ENCODE results near the gene TNFSF10.
"Not testable (repeated sequence)": the region's sequence is repeated elsewhere in the genome, so short reads cannot be mapped to it uniquely, and the experiment has no call there.

TNFSF10 gene

DNA sequence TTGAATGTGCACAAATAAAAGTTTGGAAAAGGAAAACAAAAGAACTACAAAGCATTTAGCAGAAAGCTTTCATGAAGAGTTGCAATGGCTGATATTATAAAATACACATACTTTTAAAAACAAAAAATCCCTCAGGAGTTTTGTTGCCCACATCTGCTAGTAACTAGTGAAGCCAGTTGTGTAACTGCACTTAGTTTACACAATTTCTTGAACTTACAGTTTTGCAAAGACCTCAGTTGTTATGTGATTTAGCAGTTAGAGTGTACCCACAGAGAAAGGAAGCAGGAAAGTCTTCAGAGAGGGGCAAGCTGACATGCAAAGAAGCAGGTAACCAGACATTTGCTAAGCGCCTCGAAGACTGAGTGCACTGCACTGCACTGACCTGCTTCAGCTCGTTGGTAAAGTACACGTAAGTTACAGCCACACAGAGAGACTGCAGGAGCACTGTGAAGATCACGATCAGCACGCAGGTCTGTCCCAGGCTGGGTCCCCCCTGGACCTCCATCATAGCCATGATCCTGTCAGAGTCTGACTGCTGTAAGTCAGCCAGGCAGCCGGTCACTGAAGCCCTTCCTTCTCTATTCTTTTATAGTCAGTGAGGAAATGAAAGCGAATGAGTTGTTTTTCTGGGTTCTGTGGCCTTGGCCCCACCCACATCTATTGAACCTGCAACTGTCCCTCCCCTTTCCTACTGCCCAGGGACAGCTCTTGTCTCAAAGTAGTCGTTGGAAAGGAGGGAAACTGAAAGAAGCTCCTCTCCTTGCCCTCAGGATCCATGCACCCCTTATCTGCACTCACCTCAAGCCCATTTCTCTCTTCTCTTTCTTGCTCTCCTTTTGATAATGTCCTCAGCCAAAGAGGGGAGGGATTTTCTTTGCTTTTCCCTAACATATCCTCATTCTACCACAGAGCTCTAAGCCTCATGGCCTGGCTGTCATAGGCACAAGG is at the start of gene TNFSF10:
TNFSF10 (minus strand) TSS at position 560 of the 948 bp plus-strand sequence; CDS start at position 514, 46 bp downstream.
- DNase-seq: no peak

DNA sequence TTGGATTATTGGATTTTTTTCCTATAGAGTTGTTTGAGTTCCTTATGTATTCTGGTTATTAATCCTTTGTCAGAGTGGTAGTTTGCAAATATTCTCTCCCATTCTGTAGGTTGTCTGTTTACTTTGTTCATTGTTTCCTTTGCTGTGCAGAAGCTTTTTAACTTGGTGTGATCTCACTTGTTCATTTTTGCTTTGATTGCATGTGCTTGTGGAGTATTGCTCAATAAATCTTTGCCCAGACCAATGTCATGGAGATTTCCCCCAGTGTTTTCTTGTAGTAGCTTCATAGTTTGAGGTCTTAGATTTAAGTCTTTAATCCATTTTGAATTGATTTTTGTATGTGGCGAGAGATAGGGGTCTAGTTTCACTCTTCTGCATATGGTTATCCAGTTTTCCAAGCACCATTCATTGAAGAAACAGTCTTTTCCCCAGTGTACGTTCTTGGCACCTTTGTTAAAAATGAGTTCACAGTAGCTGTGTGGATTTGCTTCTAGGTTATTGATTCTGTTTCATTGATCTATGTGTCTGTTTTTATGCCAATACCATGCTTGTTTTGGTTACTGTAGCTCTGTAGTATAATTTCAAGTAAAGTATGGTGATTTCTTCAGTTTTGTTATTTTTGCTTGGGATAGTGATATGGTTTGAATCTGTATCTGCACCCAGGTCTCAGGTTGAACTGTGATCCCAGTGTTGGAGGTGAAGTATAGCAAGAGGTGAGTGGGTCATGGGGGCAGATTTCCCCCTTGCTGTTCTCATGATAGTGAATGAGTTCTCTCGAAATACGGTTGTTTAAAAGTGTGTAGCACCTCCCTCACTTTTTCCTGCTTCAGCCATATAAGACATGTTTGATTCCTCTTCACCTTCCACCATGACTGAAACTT is 46.1 kb upstream of the TNFSF10 start:
- no peak for DNase-seq

DNA sequence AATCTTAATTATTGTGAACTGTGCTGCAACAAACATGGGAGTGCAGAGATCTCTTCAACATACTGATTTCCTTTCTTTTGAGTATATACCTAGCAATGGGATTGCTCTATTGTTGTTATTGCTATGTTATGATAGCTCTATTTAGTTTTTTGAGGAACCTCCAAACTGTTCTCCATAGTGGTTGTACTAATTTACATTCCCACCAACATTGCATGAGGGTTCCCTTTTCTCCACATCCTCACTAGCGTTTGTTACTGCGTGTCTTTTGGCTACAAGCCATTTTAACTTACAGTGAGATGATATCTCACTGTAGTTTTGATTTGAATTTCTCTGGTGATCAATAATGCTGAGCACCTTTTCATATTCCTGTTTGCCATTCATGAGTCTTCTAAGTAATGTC is 45.5 kb upstream of the TNFSF10 start:
- DNase-seq: no peak

DNA sequence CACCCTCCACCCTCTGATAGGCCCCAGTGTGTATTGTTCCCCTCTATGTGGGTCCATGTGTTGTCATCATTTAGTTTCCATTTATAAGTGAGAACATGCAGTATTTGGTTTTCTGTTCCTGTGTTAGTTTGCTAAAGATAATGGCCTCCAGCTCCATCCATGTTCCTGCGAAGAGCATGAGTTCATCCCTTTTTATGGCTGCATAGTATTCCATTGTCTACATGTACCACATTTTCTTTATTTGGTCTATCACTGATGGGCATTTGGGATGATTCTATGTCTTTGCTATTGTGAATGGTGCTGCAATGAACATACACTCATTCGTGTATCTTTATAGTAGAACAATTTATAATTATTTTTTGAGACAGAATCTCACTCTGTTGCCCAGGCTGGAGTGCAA is 43.6 kb upstream of the TNFSF10 start:
- DNase-seq: not testable (repeated sequence)

DNA sequence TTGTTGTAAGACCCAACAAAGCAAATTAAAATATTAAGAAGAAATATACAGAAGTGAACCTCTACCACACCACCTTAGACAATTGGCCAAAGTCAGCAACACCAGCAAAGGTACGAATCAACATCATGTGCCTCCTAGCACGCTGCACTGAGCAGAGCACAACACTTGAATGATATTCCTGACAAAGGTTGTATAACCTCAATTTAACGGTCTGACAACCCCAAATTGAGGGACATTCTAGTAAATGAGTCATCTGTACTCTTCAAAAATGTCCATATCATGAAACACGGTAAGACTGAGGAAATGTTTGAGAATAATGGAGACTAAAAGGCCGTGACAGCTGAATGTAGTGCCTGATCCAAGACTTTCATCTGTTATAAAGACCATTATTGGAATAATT is 41.3 kb upstream of the TNFSF10 start:
- no peak for DNase-seq

DNA sequence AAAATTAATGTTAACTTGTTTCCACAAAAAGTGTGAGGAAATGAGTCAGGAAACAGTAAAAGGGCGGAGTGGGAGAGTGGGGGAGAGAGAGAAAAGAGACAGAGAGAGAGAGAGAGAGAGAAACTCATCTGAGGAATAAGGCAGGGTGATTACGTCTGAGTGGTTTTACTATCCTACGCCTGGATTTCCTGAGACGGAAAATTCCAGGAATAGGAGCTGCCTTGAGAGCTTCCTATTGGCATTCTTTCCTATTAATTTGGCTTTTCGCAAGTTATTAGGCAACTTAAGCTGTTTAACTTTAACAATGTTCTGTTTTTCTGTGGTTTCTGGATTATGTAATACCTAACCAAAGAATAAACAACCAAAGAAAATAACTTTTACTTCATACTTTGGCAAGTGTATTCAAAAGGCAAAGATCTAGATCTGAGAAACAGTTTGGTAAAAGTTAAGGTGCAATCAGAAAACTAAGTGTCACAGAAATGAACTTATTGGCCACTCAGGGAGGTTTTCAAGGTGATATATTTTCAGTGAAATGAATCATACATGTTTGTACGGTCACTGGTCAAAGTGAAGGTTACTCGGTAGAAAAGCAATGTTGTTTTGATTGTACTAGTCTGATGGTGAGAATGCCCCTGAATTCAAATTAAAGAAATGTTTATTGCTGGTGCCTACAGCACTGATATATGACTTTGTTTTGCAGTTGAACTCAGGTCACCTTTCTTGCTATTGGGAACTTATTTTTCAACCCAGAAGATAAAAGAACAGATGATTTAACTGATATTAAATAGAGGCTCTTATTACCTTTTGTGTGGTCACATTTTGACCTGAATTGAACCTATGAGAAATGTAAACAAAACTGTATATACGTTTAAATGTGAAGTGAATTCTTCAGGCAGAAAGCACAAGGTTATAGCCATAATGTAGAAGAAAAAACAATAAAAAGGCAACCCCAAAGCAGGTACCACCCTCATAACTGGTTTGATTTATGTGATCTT is 39.9 kb upstream of the TNFSF10 start:
- no peak for DNase-seq

DNA sequence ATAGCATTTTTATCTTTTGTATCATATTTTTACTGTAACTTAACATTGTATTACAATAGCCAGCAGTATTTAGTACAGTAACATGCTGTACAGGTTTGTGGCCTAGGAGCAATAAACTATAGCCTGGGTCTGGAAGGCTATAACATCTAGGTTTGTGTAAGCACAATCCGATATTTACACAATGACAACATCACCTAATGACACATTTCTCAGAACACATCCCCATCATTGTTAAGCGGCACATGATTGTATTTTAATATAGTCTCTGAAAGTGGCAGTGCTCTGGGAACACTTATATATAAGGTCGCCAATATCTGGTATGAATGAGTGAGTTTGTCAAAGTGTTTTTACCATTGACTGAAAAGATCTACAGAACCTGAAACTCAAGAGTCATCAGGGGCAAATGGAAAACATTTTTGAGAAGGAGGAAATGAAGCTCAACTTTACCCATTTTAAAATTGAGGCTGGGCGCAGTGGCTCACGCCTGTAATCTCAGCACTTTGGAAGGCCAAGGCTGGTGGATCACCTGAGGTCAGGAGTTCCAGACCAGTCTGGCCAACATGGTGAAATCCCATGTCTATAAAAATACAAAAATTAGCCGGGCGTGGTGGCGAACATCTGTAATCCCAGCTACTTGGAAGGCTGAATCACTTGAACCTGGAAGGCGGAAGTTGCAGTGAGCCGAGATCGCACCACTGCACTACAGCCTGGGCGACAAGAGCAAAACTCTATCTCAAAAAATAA is 38.8 kb upstream of the TNFSF10 start:
- no peak for DNase-seq

DNA sequence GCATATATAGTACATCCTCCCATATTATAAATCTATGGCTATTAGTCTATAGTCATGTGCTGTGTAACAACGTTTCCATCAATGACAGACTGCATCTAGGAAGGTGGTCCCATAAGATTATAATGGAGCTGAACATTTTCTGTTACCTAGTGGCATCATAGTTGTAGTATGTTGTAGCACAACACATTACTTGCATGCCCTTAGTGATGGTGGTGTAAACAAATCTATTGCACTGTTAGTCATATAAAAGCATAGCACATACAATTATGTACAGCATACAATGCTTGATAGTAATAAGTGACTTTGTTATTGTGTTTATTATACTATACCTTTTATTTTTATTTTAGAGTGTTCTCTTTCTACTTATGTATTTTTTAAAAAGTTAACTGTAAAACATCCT is 37.4 kb upstream of the TNFSF10 start:
- no peak for DNase-seq

DNA sequence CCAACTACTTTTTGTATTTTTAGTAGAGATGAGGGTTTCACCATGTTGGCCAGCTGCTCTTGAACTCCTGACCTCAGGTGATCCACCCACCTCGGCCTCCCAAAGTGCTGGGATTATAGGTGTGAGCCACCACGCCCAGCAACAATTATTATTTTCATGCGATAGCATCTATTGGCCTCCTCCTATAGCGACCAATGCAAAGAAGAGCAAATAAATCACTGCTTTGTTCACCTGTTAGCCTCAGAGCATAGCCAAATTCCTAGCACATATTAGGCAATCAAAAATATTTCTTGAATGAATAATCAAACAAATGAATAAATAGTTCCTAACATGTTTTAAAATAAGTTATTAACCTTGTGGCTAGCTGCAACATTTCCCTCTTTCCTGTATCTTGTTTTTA is 36.8 kb upstream of the TNFSF10 start:
- no peak for DNase-seq

DNA sequence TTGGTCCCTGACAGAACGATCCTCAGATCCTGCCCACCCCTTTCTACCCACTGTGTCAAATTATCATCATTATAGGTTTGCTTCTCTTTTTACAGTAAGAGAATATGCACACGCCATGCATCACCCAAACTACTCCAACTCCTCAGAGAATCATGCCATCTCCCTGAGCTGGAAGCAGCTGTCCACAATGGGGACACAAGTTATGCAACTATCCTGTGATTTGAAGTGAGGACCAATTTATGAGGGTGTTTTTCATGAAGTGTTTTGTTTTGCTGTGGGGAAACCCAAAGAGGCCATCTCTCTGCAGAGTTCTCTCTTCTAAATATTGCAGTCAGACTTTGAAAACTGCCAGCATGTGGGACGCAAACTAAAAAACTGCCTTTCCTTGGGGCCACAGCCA is 35.8 kb upstream of the TNFSF10 start:
- no peak for DNase-seq

DNA sequence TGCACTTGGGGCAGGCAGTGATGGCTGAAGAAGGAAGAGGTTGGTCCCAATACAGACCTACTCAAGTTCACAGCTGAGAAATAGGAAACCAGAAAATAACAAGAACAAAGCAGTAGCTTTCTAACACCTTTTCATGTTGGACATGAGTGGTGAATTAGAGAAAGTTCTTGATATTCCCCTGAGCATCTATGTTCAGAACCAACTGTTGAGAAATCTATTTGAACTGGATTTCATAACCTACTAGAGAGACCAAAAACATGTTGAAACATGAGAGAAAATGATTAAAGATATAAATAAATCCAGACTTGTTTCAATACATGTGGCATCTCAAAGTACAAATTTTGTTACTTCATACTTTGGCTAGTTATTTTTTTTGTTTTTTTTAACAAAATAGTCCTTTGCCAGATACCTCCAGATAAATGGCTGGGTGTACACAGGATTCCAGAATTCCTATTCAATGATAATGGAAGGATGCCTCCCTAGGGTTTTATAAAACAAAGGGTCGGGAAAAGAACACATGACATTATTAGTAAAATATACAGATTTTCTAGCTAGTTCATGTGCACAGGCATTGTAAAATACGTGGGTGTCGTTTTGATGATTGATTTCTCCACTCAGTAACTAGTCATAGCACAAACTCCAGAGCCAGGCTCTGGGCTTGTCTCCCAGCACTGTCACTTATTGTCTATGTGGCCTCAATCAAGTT is 34.4 kb upstream of the TNFSF10 start:
- DNase-seq: no peak

DNA sequence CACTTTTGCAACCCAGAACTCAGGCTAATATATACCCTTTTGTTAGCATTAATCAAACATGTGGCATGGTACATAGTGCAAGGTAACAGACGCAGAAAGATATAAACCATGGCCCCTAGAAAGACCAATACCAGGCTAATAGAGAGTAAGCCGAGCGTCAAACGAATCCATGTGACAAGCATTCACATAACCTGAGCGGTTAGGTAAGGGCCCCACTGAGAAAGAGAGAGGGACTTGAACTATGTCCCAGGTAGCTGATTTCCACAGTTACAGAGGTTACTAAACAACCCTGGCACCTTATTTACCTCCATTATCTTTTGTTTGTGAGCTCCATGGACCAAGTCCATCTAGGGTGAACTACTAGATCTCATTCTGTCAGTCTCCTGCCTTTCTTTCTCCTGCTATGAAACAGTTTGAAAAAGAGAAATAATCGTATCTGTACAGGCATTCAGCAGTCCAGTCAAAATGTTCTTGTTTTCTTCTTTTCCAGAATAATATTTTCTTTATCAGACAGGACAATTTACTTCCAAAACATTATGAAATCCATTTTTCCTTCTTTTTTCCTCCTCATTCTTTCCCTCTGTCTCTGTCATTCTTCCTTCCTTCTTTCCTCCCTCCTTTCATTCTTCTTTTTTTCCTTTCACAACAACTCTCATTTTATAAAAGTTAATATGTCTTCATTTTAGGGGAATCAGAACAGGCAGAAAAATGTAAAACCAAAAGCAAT is 30.5 kb upstream of the TNFSF10 start:
- no peak for DNase-seq

DNA sequence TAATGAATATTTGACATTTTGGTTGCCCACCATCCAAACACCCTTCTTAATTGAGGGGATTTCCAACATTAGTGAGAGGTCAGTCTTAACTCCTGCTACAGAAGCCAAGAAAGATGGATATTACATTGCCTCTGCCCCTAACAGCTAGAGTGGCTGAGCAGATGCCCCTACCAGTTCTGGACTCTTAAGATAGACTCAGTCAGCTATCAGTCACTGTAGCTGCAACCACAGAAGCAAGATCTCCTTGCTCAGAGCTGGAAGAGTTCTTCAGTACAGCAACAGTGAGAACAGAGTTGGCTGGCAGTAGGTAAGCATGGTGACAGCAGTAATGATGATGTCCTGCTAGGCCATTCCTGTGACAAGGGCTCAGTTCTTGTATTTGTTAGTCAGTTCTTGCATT is 29.4 kb upstream of the TNFSF10 start:
- no peak for DNase-seq

DNA sequence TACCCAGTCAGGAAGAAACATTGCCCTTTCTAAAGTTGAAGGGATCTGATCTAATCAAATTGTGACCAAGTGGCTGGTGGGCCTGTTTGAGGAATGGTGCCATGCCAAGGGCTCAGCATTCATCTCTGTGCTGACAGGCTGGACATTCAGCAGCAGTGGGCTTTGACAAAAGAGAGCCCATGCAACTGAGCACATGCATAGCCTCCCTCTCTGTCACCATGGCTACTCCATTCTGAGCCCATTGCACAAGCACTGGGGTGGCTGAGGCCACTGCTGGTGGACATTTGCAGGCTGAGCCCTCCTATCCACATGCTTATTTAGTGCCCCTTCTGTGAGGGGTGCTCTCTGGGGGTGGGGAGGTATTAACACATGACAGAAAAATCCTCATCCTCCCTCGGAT is 28.6 kb upstream of the TNFSF10 start:
- DNase-seq: no peak

DNA sequence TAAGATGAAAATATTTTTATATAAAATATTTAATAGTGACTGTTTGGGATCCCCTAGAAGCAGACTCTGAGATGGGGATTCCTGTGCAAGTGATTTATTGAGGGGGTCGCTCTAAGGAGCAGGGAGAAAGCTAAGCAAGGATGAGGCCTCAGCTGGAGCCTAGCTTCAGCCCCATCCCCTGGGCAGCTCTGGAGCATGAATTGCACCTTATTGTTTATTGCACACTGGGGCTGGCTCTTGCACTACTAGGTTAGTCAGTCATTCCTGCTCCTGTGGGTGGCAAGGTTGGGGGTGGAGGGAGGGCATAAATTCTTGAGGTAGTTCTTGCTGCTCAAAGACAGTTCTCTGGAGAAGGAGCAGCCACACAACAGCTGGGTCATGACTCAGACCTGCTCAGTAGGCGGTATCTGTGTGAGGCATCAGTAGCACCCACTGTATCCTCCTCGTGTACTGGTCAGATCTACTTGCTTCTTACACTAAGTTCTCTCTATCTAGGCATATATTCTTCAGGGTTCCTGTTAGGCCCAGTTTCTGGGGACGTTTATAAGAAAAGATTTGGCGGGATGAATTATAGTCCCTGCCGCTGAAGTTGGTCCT is 27.2 kb upstream of the TNFSF10 start:
- DNase-seq: no peak

DNA sequence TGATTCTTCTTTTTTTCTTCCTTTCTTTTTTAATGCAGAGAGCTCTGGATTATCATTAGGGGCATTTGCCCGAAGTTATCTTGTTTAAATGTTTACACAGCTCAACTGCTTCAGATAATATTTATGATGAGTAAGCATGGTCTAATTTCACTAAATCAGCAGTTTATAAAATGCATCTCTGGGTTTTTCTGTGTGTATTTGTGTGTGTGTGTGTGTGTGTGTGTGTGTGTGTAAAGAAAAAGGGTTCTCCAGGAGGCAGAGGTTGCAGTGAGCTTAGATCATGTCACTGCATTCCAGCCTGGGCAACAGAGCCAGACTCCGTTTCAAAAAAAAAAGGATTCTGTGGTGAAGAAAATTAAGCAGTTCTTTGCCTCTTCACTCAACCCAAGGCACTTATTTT is 25.9 kb upstream of the TNFSF10 start:
- DNase-seq: no peak

DNA sequence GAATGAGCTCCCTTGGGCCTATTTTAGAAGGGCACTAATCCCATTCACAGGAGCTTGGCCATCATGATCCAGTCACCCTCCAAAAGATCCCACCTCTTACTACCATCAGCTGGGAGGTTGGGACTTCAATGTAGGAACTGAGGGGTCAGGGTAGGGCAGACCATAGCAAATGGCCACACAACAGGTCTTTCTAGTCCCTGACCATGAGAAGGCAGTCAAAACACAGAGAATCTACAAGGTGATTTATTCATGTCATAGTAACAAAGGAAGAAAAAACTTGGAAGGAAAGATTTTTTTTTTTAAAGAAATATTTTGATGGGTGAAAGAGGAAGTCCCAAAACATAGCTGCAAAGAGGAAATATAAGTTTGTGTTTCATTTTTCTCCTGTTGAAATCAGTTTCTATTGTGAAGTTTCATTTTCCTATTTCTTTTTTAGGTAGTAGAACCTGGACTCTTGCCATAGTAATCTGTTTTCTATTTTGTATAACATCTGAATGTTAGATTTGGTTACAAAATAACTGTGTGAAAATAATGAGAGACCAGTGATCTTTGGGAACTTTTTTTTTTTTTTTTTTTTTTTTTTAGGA is 23.5 kb upstream of the TNFSF10 start:
- no peak for DNase-seq

DNA sequence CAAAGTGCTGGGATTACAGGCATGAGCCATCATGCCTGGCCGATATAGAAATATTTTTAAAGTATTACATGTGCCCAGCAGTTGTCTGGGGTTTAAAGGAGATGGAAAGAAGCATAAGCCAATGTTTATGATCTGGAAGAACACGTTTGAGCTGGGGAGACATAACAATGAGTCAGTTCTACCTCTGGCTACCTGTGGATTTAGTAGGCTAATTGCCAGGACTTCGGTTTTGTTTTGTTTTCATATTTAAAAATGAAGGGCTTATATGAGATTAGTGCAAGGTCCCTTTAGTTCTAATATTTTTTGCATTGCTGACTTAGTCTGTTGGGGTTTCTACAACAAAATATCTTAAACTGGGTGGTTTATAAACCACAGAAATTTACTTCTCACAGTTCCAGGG is 22.9 kb upstream of the TNFSF10 start:
- no peak for DNase-seq

DNA sequence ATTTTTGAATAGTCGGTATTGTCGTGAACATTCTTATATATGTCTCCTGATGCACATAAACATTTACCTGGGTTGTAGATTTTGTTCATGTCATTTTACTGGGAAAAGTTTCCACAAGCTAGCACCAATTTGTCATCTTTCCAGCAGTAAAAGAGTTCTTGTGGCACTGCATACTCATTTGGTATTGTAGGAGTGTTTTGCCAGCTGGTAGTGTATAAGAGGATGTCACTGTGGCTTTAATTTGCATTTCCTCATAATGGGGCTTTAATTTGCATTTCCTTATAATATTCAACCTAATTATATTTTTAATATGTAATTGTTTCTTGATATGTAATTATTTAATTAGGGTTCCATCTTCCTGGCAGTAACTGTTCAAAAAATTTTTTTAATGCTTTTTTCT is 21.2 kb upstream of the TNFSF10 start:
- DNase-seq: no peak

DNA sequence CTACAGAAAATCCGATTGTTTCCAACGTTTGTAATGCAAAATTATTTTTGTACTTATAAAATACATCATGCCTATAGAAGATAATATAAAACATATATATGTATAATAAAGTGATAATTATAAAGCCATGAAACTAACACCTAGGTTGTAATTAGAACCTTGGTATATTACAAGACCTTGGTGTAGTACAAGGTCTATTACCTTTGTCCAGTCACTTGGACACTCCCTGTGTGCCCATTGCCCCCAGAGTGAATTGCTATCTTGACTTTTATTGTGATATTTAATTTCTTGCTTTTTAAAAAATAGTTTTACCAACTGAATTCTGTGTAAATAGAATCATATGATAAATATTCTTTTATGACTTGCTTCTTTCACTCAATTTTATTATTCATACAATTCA is 20.7 kb upstream of the TNFSF10 start:
- no peak for DNase-seq
